Transverse colon (tissue), 4 donors: Measurements from ENCODE around the gene KLHDC9.
"Not testable (repeated sequence)": the region's sequence is repeated elsewhere in the genome, so short reads cannot be mapped to it uniquely, and the experiment has no call there.

Experiments used
- CTCF ChIP-seq, 5 experiments: fragments of 200-600 bp in 3 of 5; fragments of 450-650 bp in 2 of 5; sonication (generic) in 3 of 5; IDR thresholded peaks; 1 replicate in 2 of 5; 2 replicates in 3 of 5; pipeline ENCODE4 v1.5.1; 2016 to 2017; ENCODE audit warnings: antibody characterized with exemption in 5 of 5, inconsistent platforms in 3 of 5, mild to moderate bottlenecking in 2 of 5, moderate library complexity in 1 of 5
- EP300 ChIP-seq: sonication (generic); formaldehyde crosslinking; IDR thresholded peaks from one replicate; pipeline ENCODE4 v1.6.1; 2017; ENCODE audit warnings: antibody characterized with exemption, low read depth
- POLR2A ChIP-seq: fragments of 450-650 bp; IDR thresholded peaks from one replicate; pipeline ENCODE4 v1.6.1; 2016; ENCODE audit warnings: antibody characterized with exemption, mild to moderate bottlenecking, moderate library complexity
- POLR2AphosphoS5 ChIP-seq, 3 donors: sonication (generic); formaldehyde crosslinking; IDR thresholded peaks; one replicate each; pipeline ENCODE4 v1.6.1; 2016; ENCODE audit warnings: antibody characterized with exemption in 3 of 3

GRCh38 chr1:161115961-161116360 lies 17.8 kb downstream of the KLHDC9 start:
- TF ChIP-seq CTCF (IDR thresholded peaks at IDR 0.05); EP300; POLR2AphosphoS5 (IDR thresholded peaks at IDR 0.05); POLR2A: not testable (repeated sequence)
